KOPT-K1 (cell line): ENCODE data around the gene CNKSR3.

ENCODE experiments used
- H3K27ac ChIP-seq: fragments of 200-600 bp; sonication (generic); 2 replicates; pipeline ENCODE4 v1.5.1; 2016; ENCODE audit warnings: antibody characterized with exemption, mild to moderate bottlenecking, low read depth, low read length; ENCODE audit not compliant: poor library complexity, severe bottlenecking
- H3K36me3 ChIP-seq: fragments of 200-600 bp; sonication (generic); 2 replicates; pipeline ENCODE4 v1.5.1; 2017; ENCODE audit warnings: antibody characterized with exemption, mild to moderate bottlenecking, low read length, moderate library complexity; ENCODE audit not compliant: insufficient read depth
- H3K9me3 ChIP-seq: fragments of 200-600 bp; sonication (generic); 2 replicates; pipeline ENCODE4 v1.5.1; 2017; ENCODE audit warnings: antibody characterized with exemption, low read length, mild to moderate bottlenecking; ENCODE audit not compliant: insufficient read depth, poor library complexity, severe bottlenecking

CNKSR3 gene

GRCh38 chr6:154500769-154501577 is 9.5 kb downstream of the CNKSR3 start:
- no peaks in the 10 kb centered on the region for H3K36me3 ChIP-seq
- H3K27ac ChIP-seq, result no peak overlapping the region
- H3K9me3 ChIP-seq, result no peaks in the 10 kb centered on the region

- Histone ChIP-seq H3K27ac (no peak overlapping the region), H3K36me3 (no peaks in the 10 kb centered on the region), H3K9me3 (no peaks in the 10 kb centered on the region)
Observed at GRCh38 chr6:154499855-154500589, 10.5 kb downstream of the CNKSR3 start.

GRCh38 chr6:154498340-154498934 is 12.0 kb downstream of the CNKSR3 start:
- H3K27ac ChIP-seq, result no peak overlapping the region
- no peaks in the 10 kb centered on the region for H3K9me3 ChIP-seq
- H3K36me3 ChIP-seq, result no peaks in the 10 kb centered on the region

GRCh38 chr6:154496793-154497517 is 13.5 kb downstream of the CNKSR3 start:
- no peak overlapping the region for H3K27ac ChIP-seq
- no peaks in the 10 kb centered on the region for H3K9me3 ChIP-seq
- H3K36me3 ChIP-seq, result no peaks in the 10 kb centered on the region

GRCh38 chr6:154496186-154496585 is 14.3 kb downstream of the CNKSR3 start:
- Histone ChIP-seq H3K9me3 (no peaks in the 10 kb centered on the region), H3K36me3 (no peaks in the 10 kb centered on the region), H3K27ac (no peak overlapping the region)

GRCh38 chr6:154494592-154495311 is 15.7 kb downstream of the CNKSR3 start:
- Histone ChIP-seq H3K27ac (no peak overlapping the region), H3K36me3 (no peaks in the 10 kb centered on the region), H3K9me3 (no peaks in the 10 kb centered on the region)

GRCh38 chr6:154491567-154492470 is 18.7 kb downstream of the CNKSR3 start:
- H3K27ac ChIP-seq, result no peak overlapping the region
- no peaks in the 10 kb centered on the region for H3K36me3 ChIP-seq
- H3K9me3 ChIP-seq, result no peaks in the 10 kb centered on the region

- H3K36me3 ChIP-seq, result no peaks in the 10 kb centered on the region
- H3K27ac ChIP-seq, result no peak overlapping the region
- H3K9me3 ChIP-seq, result no peaks in the 10 kb centered on the region
Observed at GRCh38 chr6:154489822-154490221, 20.7 kb downstream of the CNKSR3 start.

GRCh38 chr6:154488802-154489437 is 21.6 kb downstream of the CNKSR3 start:
- Histone ChIP-seq H3K27ac (no peak overlapping the region), H3K36me3 (no peaks in the 10 kb centered on the region), H3K9me3 (no peaks in the 10 kb centered on the region)

GRCh38 chr6:154488248-154488593 is 22.3 kb downstream of the CNKSR3 start:
- Histone ChIP-seq H3K36me3 (no peaks in the 10 kb centered on the region), H3K27ac (no peak overlapping the region), H3K9me3 (no peaks in the 10 kb centered on the region)

GRCh38 chr6:154487367-154488247 is 22.9 kb downstream of the CNKSR3 start:
- H3K9me3 ChIP-seq, result no peaks in the 10 kb centered on the region
- H3K27ac ChIP-seq, result no peak overlapping the region
- H3K36me3 ChIP-seq, result no peaks in the 10 kb centered on the region

GRCh38 chr6:154485815-154486214 is 24.7 kb downstream of the CNKSR3 start:
- Histone ChIP-seq H3K27ac (no peak overlapping the region), H3K36me3 (no peaks in the 10 kb centered on the region), H3K9me3 (no peaks in the 10 kb centered on the region)

GRCh38 chr6:154484942-154485341 is 25.5 kb downstream of the CNKSR3 start:
- Histone ChIP-seq H3K36me3 (no peaks in the 10 kb centered on the region), H3K27ac (no peak overlapping the region), H3K9me3 (no peaks in the 10 kb centered on the region)
